Lower leg skin (tissue), 4 donors: ENCODE results near the gene HOXD11. TPM values are rescaled to one million over a fixed set of nuclear protein-coding genes. Genes with fewer than 3 reads are reported as not detected.

Source experiments
- DNase-seq, 2 donors: peaks; one replicate each; pipeline ENCODE4 v3.0.0-alpha.2; 2019; ENCODE audit warnings: low spot score in 2 of 2
- H3K4me3 ChIP-seq: fragments of 200-600 bp; sonication (generic); 2 replicates; pipeline ENCODE4 v1.5.1; 2017; ENCODE audit warnings: mild to moderate bottlenecking, low read depth; ENCODE audit not compliant: poor library complexity, severe bottlenecking
- POLR2A ChIP-seq, 2 donors: fragments of 450-650 bp; IDR thresholded peaks; one replicate each; pipeline ENCODE4 v1.6.1; 2016 to 2017; ENCODE audit warnings: antibody characterized with exemption in 2 of 2, mild to moderate bottlenecking in 1 of 2, moderate library complexity in 1 of 2
- WGBS, 2 donors: methylation state at CpG; one replicate each; pipeline ENCODE4 v1.1.5; 2018; 5-methylcytosine and 5-hydroxymethylcytosine counted together
- intact Hi-C: fragments of 100-400 bp; cut with DNase I; formaldehyde crosslinking; loops from one replicate; pipeline ENCODE4 v1.15.0; 2023; ENCODE audit warnings: low total_unique reads
- total RNA-seq, 4 donors: library from RNA; depleted of rRNA; stranded (reverse); fragments of >200 nt; gene quantifications; one replicate each; pipeline ENCODE4 v1.1.0, GENCODE V29; 2016
- TF ChIP-seq, protein P1 (sequence below), 3 donors: fragments of 450-650 bp; IDR thresholded peaks; one replicate each; pipeline ENCODE4 v1.5.1; 2016; ENCODE audit warnings: antibody characterized with exemption in 3 of 3, mild to moderate bottlenecking in 3 of 3, moderate library complexity in 2 of 3

HOXD11 gene
- total RNA-seq, 4 donors from 2014 or later: 0.23 TPM; not detected in 3

DNA sequence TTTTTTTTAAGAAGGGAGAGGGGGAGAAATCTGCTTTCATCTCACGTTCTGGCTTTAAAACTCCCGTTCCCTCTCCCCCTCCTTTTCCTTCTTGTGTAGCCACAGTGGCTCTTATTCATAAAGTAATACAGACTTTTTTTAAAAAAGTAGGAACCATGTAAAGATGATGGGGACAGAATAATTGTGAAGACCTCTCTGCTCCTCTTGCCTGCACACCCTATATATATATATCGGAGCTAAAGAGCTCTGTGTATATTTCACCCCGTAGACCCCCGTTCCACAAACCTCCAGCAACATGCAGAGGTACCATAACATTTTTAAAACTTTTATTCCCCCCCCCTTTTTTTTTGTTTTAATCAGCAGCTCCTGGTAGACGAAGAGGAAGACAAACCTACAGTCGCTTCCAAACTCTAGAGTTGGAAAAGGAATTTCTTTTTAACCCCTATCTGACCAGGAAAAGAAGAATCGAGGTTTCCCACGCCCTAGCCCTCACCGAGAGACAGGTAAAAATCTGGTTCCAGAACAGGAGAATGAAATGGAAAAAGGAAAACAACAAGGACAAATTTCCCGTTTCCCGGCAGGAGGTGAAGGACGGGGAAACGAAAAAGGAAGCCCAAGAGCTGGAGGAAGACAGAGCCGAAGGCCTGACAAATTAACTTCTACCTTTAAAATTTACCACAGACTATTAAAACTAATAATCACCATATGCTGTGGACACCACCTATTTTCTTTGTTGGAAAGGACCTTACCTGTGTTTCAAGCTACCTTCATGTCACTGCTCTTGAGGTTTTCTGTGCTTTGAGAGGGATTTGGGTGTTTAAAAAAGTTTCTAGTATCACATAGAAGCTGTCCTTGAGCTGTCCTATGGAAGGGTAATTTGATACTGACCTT is 24.1 kb downstream of the HOXD11 start:
- intact Hi-C loops: no loop called here
- no peak for TF ChIP-seq POLR2A (IDR thresholded peaks at IDR 0.05)
- TF ChIP-seq, protein P1, sequence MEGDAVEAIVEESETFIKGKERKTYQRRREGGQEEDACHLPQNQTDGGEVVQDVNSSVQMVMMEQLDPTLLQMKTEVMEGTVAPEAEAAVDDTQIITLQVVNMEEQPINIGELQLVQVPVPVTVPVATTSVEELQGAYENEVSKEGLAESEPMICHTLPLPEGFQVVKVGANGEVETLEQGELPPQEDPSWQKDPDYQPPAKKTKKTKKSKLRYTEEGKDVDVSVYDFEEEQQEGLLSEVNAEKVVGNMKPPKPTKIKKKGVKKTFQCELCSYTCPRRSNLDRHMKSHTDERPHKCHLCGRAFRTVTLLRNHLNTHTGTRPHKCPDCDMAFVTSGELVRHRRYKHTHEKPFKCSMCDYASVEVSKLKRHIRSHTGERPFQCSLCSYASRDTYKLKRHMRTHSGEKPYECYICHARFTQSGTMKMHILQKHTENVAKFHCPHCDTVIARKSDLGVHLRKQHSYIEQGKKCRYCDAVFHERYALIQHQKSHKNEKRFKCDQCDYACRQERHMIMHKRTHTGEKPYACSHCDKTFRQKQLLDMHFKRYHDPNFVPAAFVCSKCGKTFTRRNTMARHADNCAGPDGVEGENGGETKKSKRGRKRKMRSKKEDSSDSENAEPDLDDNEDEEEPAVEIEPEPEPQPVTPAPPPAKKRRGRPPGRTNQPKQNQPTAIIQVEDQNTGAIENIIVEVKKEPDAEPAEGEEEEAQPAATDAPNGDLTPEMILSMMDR (IDR thresholded peaks at IDR 0.05): no peak
- DNase-seq: no peak
- peak overlapping the region; percentile 35 for H3K4me3 ChIP-seq
- 22% methylated on average over 15 of the region's 15 CpGs for WGBS, 2 donors

DNA sequence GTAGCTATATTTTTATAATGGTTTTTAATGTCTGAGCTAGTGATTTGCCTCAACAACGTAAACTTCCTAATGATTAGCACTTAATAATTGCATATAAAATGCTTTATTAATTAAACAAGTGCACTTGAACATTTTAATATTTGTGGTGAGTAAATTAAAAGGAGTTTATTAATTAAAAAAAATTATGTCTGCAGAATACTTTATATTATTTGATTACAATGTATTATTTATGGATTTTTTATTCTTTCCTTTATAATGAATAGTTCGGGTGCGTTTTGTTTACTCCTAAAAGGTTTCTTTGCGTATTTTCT is 24.7 kb downstream of the HOXD11 start:
- no peak overlapping the region for H3K4me3 ChIP-seq
- intact Hi-C loops: no loop called here
- TF ChIP-seq, protein P1 (IDR thresholded peaks at IDR 0.05): no peak
- no peak for TF ChIP-seq POLR2A (IDR thresholded peaks at IDR 0.05)
- WGBS, 2 donors: 49 to 50% methylated on average over 4 of the region's 4 CpGs
- no peak for DNase-seq

DNA sequence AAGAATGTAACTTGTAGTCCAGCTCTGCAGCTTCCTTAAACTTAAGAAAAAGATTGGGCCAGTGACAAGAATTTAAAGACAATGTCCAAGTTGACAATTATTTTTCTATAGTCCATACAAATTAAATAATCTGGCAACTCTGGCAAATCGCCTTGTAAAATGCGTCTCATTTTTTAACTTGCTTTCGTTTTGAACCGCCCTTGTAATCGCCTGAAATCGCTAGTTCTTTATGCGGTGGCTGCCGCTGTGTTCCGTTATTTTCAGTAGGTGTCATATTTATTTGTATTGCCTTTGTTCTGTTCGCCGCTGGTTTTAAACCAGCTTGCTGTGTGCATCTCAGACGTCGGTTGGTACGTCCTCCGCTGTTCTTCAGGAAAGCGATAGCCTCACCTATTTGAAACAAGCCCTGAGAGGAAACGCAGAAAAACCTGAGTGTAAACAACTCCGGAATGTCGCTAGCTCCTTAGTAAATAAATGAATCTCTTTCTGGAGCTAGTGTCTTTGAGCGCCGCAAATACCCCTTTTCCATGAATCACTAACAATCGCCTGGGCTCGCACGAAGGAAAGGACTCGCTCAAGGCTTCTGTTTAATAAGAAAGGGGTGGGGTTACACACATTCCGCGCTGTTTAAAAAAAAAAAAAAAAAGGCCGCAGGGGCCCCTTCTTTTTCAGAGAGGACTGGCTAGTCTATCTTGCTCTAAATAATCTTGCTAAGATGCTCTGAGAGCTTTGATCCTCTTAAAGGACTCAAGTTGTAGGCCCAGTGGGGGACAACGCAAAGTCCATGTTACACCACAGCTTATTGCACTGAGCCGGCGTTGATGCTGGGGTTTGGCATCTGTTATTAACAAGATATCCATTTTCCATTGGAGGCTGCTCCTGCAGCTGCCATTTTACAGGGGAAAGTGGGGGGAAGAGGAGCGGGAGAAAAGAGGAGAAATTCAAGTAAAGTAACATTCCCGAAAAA is 25.4 kb downstream of the HOXD11 start:
- intact Hi-C loops: no loop called here
- 34 to 35% methylated on average over 33 of the region's 33 CpGs for WGBS, 2 donors
- H3K4me3 ChIP-seq: no peak overlapping the region
- TF ChIP-seq, protein P1 (IDR thresholded peaks at IDR 0.05): no peak
- TF ChIP-seq POLR2A (IDR thresholded peaks at IDR 0.05): no peak
- peak in 1 of 2 donors; percentile 76 for DNase-seq

DNA sequence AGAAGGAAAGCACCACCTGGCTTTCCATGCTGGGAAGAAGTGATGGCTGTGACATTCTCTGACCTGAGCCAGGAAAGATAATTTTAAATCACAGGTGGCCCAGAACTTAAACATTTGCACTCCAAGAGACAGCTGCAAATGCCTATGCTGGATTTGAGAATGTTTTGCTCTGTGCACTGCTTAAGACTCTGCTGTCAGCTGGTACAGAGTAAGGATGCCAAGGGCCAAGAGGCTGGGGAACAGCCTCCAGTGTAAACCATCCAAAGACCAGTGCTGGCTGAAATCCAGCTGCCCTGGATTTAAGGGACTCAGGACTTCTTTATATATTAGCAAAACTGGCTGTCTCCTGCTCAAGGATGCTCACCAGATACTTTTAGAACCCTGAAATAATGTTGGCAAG is 26.3 kb downstream of the HOXD11 start:
- H3K4me3 ChIP-seq: no peak overlapping the region
- intact Hi-C loops: no loop called here
- no peak for TF ChIP-seq POLR2A (IDR thresholded peaks at IDR 0.05)
- TF ChIP-seq, protein P1 (IDR thresholded peaks at IDR 0.05): no peak
- DNase-seq: no peak

DNA sequence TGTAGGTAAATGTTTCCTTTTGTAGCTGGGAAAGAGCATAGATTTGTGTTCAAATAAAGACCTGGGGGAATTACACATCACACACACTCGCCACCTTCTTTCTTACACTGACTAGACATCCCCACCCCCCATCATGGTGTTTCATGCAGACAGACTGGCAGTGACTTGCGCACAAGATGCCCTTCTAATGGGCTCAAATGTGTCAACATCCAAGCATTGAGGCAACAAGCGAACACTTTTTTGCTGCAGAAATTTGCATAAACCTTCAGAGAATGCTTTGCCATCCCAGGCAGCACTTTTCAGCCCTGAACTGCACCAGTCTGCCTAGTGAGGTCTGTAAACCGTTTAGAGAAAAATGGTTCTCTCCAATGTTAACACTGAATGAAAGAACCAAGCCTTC is 27.0 kb downstream of the HOXD11 start:
- no peak for DNase-seq
- 68 to 69% methylated on average over 4 of the region's 4 CpGs for WGBS, 2 donors
- TF ChIP-seq, protein P1 (IDR thresholded peaks at IDR 0.05): no peak
- TF ChIP-seq POLR2A (IDR thresholded peaks at IDR 0.05): no peak
- H3K4me3 ChIP-seq: no peak overlapping the region
- intact Hi-C loops: no loop called here
